ENCODE results near the gene IL22RA2. TPM values are rescaled to one million over a fixed set of nuclear protein-coding genes. Genes with fewer than 3 reads are reported as not detected.

IL22RA2 gene
- total and polyA plus RNA-seq, 12 donors = 0.12 TPM; not detected in 11

GRCh38 chr6:137175157-137175867, 1.9 kb upstream of the IL22RA2 start:
- 21 to 32% methylated on average over 4 of the region's 4 CpGs for WGBS, 2 donors
- ATAC-seq (peak in 6 of 8 donors; percentile 69 to 88 (median 78)), DNase-seq (no peak)
- peak overlapping the region in 6 of 10 donors; percentile 17 to 66 (median 53) for H3K27ac ChIP-seq
- H3K9me3 ChIP-seq = peaks cover 0 to 3% (median 0%) of the 10 kb centered on the region in 11 donors
- no peaks in the 10 kb centered on the region for H3K36me3 ChIP-seq
- peaks cover 0 to 15% (median 0%) of the 10 kb centered on the region in 9 donors for H3K4me1 ChIP-seq
- intact Hi-C loops (cut with DNase I) = no loop called here
- TF ChIP-seq CTCF (IDR thresholded peaks at IDR 0.05) = no peak
- H3K4me3 ChIP-seq = no peak overlapping the region
- H3K27me3 ChIP-seq = no peaks in the 10 kb centered on the region

DNA sequence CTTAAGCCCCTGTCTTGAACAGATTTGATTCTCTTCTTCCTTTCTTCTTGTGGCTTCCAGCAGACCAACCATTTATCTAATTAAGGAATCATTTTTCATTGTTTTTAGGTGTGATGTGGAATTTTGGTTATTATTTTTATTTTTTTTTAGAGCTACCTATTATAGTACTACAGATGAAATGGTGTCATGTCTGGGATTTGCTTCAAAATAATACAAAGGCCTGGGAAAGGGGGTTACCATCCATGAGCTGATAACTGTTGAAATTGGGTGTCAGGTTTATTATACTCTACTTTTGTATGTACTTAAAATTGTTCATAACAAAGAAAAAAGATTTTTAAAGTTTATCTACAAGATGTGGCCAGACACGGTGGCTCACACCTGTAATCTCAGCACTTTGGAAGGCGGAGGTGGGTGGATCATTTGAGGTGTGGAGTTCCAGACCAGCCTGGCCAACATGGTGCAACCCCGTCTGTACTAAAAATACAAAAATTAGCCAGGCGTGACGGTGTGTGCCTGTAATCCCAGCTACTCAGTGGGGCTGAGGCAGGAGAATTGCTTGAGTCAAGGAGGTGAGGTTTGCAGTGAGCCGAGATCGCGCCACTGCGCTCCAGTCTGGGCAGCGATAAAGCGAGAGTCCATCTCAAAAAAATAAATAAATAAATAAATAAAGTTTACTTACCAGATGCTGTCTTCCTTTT, 561 bp downstream of the IL22RA2 start:
- no peak for TF ChIP-seq CTCF (IDR thresholded peaks at IDR 0.05)
- intact Hi-C loops (cut with DNase I) = no loop called here
- Histone ChIP-seq H3K9me3 (peaks cover 0 to 5% (median 0%) of the 10 kb centered on the region in 11 donors), H3K36me3 (no peaks in the 10 kb centered on the region), H3K4me1 (peaks cover 0 to 18% (median 0%) of the 10 kb centered on the region in 9 donors), H3K4me3 (no peak overlapping the region), H3K27ac (no peak overlapping the region), H3K27me3 (no peaks in the 10 kb centered on the region)
- DNase-seq (no peak), ATAC-seq (no peak)
- WGBS, 2 donors = 96 to 99% methylated on average over 11 of the region's 11 CpGs

DNA sequence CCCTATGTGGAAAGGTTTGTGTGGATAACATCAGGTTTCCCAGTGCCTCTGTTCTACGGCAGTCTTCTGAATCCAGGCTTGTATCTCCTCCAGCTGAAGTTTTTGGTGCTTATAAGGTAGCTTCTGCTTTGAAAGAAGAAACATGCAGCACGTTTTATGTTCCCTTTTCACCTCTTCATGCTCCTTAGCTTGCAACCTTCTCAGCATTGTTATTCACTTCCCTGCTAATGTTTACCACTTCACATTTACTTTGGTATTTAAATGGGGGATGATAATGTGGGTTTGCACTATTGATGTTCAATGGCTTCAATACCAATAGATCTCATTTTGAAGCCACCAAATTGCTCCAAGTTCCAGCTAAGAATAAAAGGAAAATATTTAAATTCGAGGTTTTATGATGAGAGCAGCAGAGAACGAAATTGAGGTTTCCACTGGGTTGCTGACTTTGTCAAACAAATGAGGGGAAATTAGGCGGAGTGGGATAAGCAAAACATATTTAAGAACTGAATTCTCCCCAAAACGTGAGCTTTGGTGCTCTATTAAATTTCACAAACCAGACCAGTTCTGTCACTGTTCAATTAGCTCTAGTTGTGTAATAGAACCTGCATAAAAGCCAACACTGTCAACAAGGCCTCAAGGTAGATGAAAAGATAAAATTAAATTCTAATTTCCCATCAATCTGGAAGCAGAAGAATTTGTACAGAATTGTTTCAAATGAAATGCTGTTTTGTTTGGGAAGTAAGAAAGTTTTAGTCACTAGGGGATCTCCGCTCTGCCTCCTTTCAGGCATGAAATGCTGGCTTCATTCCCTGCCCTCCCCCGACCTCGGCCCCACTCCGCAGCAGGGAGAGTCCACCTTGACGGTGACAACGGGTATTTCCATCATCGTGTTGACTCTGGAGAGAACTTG, 1.4 kb downstream of the IL22RA2 start:
- peaks cover 0 to 18% (median 0%) of the 10 kb centered on the region in 9 donors for H3K4me1 ChIP-seq
- H3K27me3 ChIP-seq = no peaks in the 10 kb centered on the region
- WGBS, 2 donors = 69 to 71% methylated on average over 13 of the region's 13 CpGs
- DNase-seq (no peak), ATAC-seq (no peak)
- no peak overlapping the region for H3K27ac ChIP-seq
- H3K36me3 ChIP-seq = no peaks in the 10 kb centered on the region
- intact Hi-C loops (cut with DNase I) = no loop called here
- H3K4me3 ChIP-seq = no peak overlapping the region
- TF ChIP-seq CTCF (IDR thresholded peaks at IDR 0.05) = no peak
- H3K9me3 ChIP-seq = peaks cover 0 to 5% (median 0%) of the 10 kb centered on the region in 11 donors

- 95 to 96% methylated on average over 1 of the region's 1 CpG for WGBS, 2 donors
- Histone ChIP-seq H3K4me1 (peaks cover 0 to 18% (median 0%) of the 10 kb centered on the region in 9 donors), H3K9me3 (peaks cover 0 to 5% (median 0%) of the 10 kb centered on the region in 11 donors), H3K27ac (no peak overlapping the region), H3K27me3 (no peaks in the 10 kb centered on the region), H3K36me3 (no peaks in the 10 kb centered on the region), H3K4me3 (no peak overlapping the region)
- no peak for TF ChIP-seq CTCF (IDR thresholded peaks at IDR 0.05)
- intact Hi-C loops (cut with DNase I) = no loop called here
- no peak for ATAC-seq
- no peak for DNase-seq
These were observed 2.4 kb downstream of the IL22RA2 start for GRCh38 chr6:137171053-137171374.

Measured in heart right ventricle (tissue), 16 donors.